GM19025 (cell line): ENCODE measurements around the gene FAM13B.

Source experiments
- ATAC-seq: cut with Tn5 transposase; IDR thresholded peaks from one replicate; pipeline ENCODE4 v1.9.1; 2021; ENCODE audit warnings: mild to moderate bottlenecking, low read depth, moderate library complexity; ENCODE audit not compliant: unreplicated experiment

The FAM13B gene

GRCh38 chr5:137902408-137903133 is 130.3 kb downstream of the FAM13B start:
- no peak for ATAC-seq

GRCh38 chr5:137901011-137901817 is 131.7 kb downstream of the FAM13B start:
- ATAC-seq = no peak

- ATAC-seq = no peak
These were observed 133.4 kb downstream of the FAM13B start for GRCh38 chr5:137899493-137899892.

- ATAC-seq = no peak
These were observed 136.3 kb downstream of the FAM13B start for GRCh38 chr5:137896560-137896959.

GRCh38 chr5:137894586-137894985 is 138.3 kb downstream of the FAM13B start:
- ATAC-seq = no peak

GRCh38 chr5:137891849-137892248 is 141.0 kb downstream of the FAM13B start:
- no peak for ATAC-seq

GRCh38 chr5:137890845-137891244 is 142.0 kb downstream of the FAM13B start:
- no peak for ATAC-seq

- peak; percentile 96 for ATAC-seq
These were observed 143.8 kb downstream of the FAM13B start, which contains the start of gene PKD2L2 for GRCh38 chr5:137888863-137889759. TSS of gene PKD2L2 (plus strand) at chr5:137889457. CDS start at chr5:137889492, 35 bp downstream.

GRCh38 chr5:137888466-137888862 is 144.4 kb downstream of the FAM13B start:
- no peak for ATAC-seq
